GM23338 (cell line): ENCODE measurements around the gene RYR1. TPM values are rescaled to one million over a fixed set of nuclear protein-coding genes. Genes with fewer than 3 reads are reported as not detected.
A peak's percentile ranks its signal among the peaks of the same experiment; 100 is the strongest.

Experiments
- ATAC-seq: fragments of 200-7000 bp; cut with Tn5 transposase; 3 replicates; pipeline ENCODE4 v1.9.1; 2020
- DNase-seq: peaks from one replicate; pipeline ENCODE4 v3.0.0-alpha.2; 2015; ENCODE audit warnings: low spot score
- H2AFZ ChIP-seq: fragments of 200-600 bp; sonication (generic); 2 replicates; pipeline ENCODE4 v1.8.0; 2016; ENCODE audit warnings: antibody characterized with exemption, mild to moderate bottlenecking, moderate library complexity
- H3F3A ChIP-seq: fragments of 200-600 bp; sonication (generic); replicated peaks from 2 replicates; pipeline ENCODE4 v1.8.0; 2017; ENCODE audit warnings: antibody characterized with exemption, mixed run types, low read depth
- H3K27ac ChIP-seq: fragments of 200-600 bp; sonication (generic); 2 replicates; pipeline ENCODE4 v1.6.1; 2016; ENCODE audit warnings: low read depth
- H3K27me3 ChIP-seq: fragments of 200-600 bp; sonication (generic); 2 replicates; pipeline ENCODE4 v1.8.0; 2016; ENCODE audit warnings: mild to moderate bottlenecking, mixed run types, moderate library complexity; ENCODE audit not compliant: insufficient read depth
- H3K36me3 ChIP-seq: fragments of 200-600 bp; sonication (generic); 2 replicates; pipeline ENCODE4 v1.8.0; 2016; ENCODE audit warnings: mild to moderate bottlenecking; ENCODE audit not compliant: insufficient read depth
- H3K4me1 ChIP-seq: fragments of 200-600 bp; sonication (generic); 2 replicates; pipeline ENCODE4 v1.8.0; 2016; ENCODE audit warnings: mild to moderate bottlenecking, moderate library complexity; ENCODE audit not compliant: insufficient read depth
- H3K4me2 ChIP-seq: fragments of 200-600 bp; sonication (generic); 2 replicates; pipeline ENCODE4 v1.7.1; 2017; ENCODE audit warnings: mixed run types
- H3K4me3 ChIP-seq: fragments of 200-600 bp; sonication (generic); 2 replicates; pipeline ENCODE4 v1.6.1; 2016; ENCODE audit warnings: mixed run types
- H3K79me2 ChIP-seq: fragments of 200-600 bp; sonication (generic); replicated peaks from 2 replicates; pipeline ENCODE4 v1.8.0; 2017; ENCODE audit warnings: mild to moderate bottlenecking; ENCODE audit not compliant: insufficient read depth
- H3K9me2 ChIP-seq: fragments of 200-600 bp; sonication (generic); 2 replicates; pipeline ENCODE4 v1.8.0; 2017; ENCODE audit not compliant: insufficient read depth
- H4K20me1 ChIP-seq: fragments of 200-600 bp; sonication (generic); replicated peaks from 2 replicates; pipeline ENCODE4 v1.8.0; 2017; ENCODE audit warnings: mild to moderate bottlenecking; ENCODE audit not compliant: insufficient read depth
- H3K27ac Mint-ChIP-seq: 2 replicates; pipeline ENCODE4 v1.8.0; 2020; ENCODE audit warnings: inconsistent platforms, mild to moderate bottlenecking, moderate library complexity, mixed read lengths
- H3K27me3 Mint-ChIP-seq: 3 replicates; pipeline ENCODE4 v1.8.0; 2022; ENCODE audit warnings: low read depth, mild to moderate bottlenecking, moderate library complexity, mixed read lengths, inconsistent platforms; ENCODE audit not compliant: insufficient read depth, poor library complexity
- H3K36me3 Mint-ChIP-seq: 3 replicates; pipeline ENCODE4 v1.8.0; 2021; ENCODE audit warnings: low read depth, mild to moderate bottlenecking, inconsistent platforms, moderate library complexity, mixed read lengths
- H3K4me1 Mint-ChIP-seq: 3 replicates; pipeline ENCODE4 v1.8.0; 2020; ENCODE audit warnings: mild to moderate bottlenecking, inconsistent platforms, mixed read lengths
- H3K4me3 Mint-ChIP-seq: 3 replicates; pipeline ENCODE4 v1.8.0; 2021; ENCODE audit warnings: moderate library complexity, mild to moderate bottlenecking, inconsistent platforms, mixed read lengths
- H3K9me3 Mint-ChIP-seq: 3 replicates; pipeline ENCODE4 v1.8.0; 2020; ENCODE audit warnings: moderate library complexity, mild to moderate bottlenecking, inconsistent platforms, mixed read lengths
- CREB1 ChIP-seq: fragments of 250-450 bp; sonication (Bioruptor Pico); IDR thresholded peaks from 2 replicates; pipeline ENCODE4 v1.5.0; 2020; ENCODE audit warnings: low read depth, mild to moderate bottlenecking, moderate library complexity
- EZH2 ChIP-seq: fragments of 200-600 bp; sonication (generic); IDR thresholded peaks from one replicate; pipeline ENCODE4 v1.8.0; 2017; ENCODE audit warnings: antibody characterized with exemption, mild to moderate bottlenecking, low read depth; ENCODE audit not compliant: unreplicated experiment
- EZH2phosphoT487 ChIP-seq: fragments of 200-600 bp; sonication (generic); IDR thresholded peaks from one replicate; pipeline ENCODE4 v1.8.1; 2018; ENCODE audit warnings: antibody characterized with exemption; ENCODE audit not compliant: unreplicated experiment
- JUNB ChIP-seq: IDR thresholded peaks from one replicate; pipeline ENCODE4 v1.6.1; 2016; ENCODE audit warnings: antibody characterized with exemption; ENCODE audit not compliant: unreplicated experiment
- REST ChIP-seq: IDR thresholded peaks from one replicate; pipeline ENCODE4 v1.6.1; 2018; ENCODE audit warnings: antibody characterized with exemption; ENCODE audit not compliant: unreplicated experiment
- STAT1 ChIP-seq: IDR thresholded peaks from one replicate; pipeline ENCODE4 v1.6.1; 2016; ENCODE audit warnings: antibody characterized with exemption; ENCODE audit not compliant: unreplicated experiment
- ZNF331 ChIP-seq: fragments of 250-450 bp; sonication (Bioruptor Pico); IDR thresholded peaks from 2 replicates; pipeline ENCODE4 v1.5.0; 2020; ENCODE audit warnings: low read depth, mild to moderate bottlenecking, moderate library complexity
- ZNF462 ChIP-seq: fragments of 250-450 bp; sonication (Bioruptor Pico); IDR thresholded peaks from 2 replicates; pipeline ENCODE4 v1.5.0; 2020; ENCODE audit warnings: mild to moderate bottlenecking, moderate library complexity
- polyA plus RNA-seq: library from polyadenylated mRNA; unstranded; fragments of >200 nt; fragmentation: Nextera tagmentation; extraction: Ambion mirVana; gene quantifications from 2 replicates; pipeline ENCODE4 v1.2.1, GENCODE V29; 2016
- total RNA-seq: library from RNA; depleted of rRNA; stranded (reverse); fragments of >200 nt; shearing (Covaris generic); gene quantifications from 2 replicates; pipeline ENCODE4 v1.2.3, GENCODE V29; 2014

RYR1 gene
- total and polyA plus RNA-seq, 2 experiments from 2014 or later, result 4.0 to 26.7 TPM

GRCh38 chr19:38401148-38401547 is 32.3 kb upstream of the RYR1 start:
- Mint-ChIP-seq H3K4me3 (no peak overlapping the region), H3K4me1 (0 out of 3 replicates have a peak, but pooled peaks cover 6% of the 10 kb centered on the region), H3K9me3 (peaks cover 4% of the 10 kb centered on the region; the same call in 2 of the 3 replicates), H3K27ac (no peak overlapping the region), H3K27me3 (peaks cover 56% of the 10 kb centered on the region), H3K36me3 (peaks cover 8% of the 10 kb centered on the region)
- no peaks in the 10 kb centered on the region; the same call in 1 of the 2 replicates for H4K20me1 ChIP-seq
- peaks cover 6% of the 10 kb centered on the region; the same call in 1 of the 2 replicates for H3K9me2 ChIP-seq
- DNase-seq (peak; percentile 20), ATAC-seq (no peak)
- no peak overlapping the region for H2AFZ ChIP-seq
- H3K27me3 ChIP-seq, result peaks cover 65% of the 10 kb centered on the region
- H3K4me3 ChIP-seq, result no peak overlapping the region
- H3K4me2 ChIP-seq, result no peak overlapping the region
- no peak for TF ChIP-seq REST
- H3F3A ChIP-seq, result 0 out of 2 replicates have a peak, but pooled peaks cover 4% of the 10 kb centered on the region
- no peaks in the 10 kb centered on the region for H3K36me3 ChIP-seq
- H3K27ac ChIP-seq, result no peak overlapping the region
- no peaks in the 10 kb centered on the region for H3K4me1 ChIP-seq
- H3K79me2 ChIP-seq, result no peaks in the 10 kb centered on the region

GRCh38 chr19:38402623-38402966 is 30.9 kb upstream of the RYR1 start:
- no peaks in the 10 kb centered on the region; the same call in 1 of the 2 replicates for H4K20me1 ChIP-seq
- H3K36me3 ChIP-seq, result no peaks in the 10 kb centered on the region
- H3K79me2 ChIP-seq, result no peaks in the 10 kb centered on the region
- H3F3A ChIP-seq, result no peaks in the 10 kb centered on the region
- H3K9me2 ChIP-seq, result no peaks in the 10 kb centered on the region
- ATAC-seq, result no peak
- Mint-ChIP-seq H3K27me3 (peaks cover 41% of the 10 kb centered on the region), H3K9me3 (no peaks in the 10 kb centered on the region; the same call in 2 of the 3 replicates), H3K4me1 (0 out of 3 replicates have a peak, but pooled peaks cover 6% of the 10 kb centered on the region), H3K36me3 (no peaks in the 10 kb centered on the region; the same call in 2 of the 3 replicates), H3K27ac (no peak overlapping the region), H3K4me3 (peak overlapping the region; percentile 67)
- no peak overlapping the region for H2AFZ ChIP-seq
- no peaks in the 10 kb centered on the region for H3K4me1 ChIP-seq
- no peak overlapping the region for H3K27ac ChIP-seq
- peak overlapping the region; percentile 73 for H3K4me2 ChIP-seq
- H3K4me3 ChIP-seq, result peak overlapping the region; percentile 42
- peaks cover 50% of the 10 kb centered on the region for H3K27me3 ChIP-seq
- DNase-seq, result no peak
- no peak for TF ChIP-seq EZH2
- TF ChIP-seq EZH2phosphoT487, result no peak
- no peak for TF ChIP-seq CREB1
- TF ChIP-seq JUNB, result no peak
- TF ChIP-seq REST, result no peak
- TF ChIP-seq ZNF331, result no peak
- TF ChIP-seq STAT1, result no peak
- TF ChIP-seq ZNF462 (CRISPR knock-in tag), result no peak
